Stimulated activated CD4-positive, alpha-beta T cell treated with anti-CD3 and anti-CD28 coated beads, TNF-alpha, amount 100 ng/mL, for 4 hours (primary cell): ENCODE data around the gene CNTNAP5.

Experiments used
- DNase-seq, 3 experiments: peaks; one replicate each; pipeline ENCODE4 v3.0.0-alpha.2; 2020; ENCODE audit warnings: low read depth in 3 of 3

CNTNAP5 gene

DNA sequence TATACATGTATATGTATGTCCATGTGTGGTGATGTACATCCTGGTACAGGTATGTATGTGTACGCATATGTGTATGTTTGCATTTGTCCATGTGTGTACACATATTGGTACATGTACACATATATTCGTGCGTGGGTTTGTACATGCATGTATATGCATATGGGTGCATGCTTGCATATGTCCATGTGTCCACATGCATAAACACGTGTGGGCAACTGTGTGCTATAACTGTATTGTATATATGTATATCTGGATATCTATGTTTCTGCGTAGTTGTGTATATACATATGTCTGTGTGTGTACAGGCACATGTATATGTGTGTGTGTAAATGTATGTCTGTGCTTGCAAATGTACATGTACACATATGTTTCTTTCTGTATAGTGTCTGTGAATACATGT is 858.5 kb downstream of the CNTNAP5 start:
- no peak for DNase-seq

DNA sequence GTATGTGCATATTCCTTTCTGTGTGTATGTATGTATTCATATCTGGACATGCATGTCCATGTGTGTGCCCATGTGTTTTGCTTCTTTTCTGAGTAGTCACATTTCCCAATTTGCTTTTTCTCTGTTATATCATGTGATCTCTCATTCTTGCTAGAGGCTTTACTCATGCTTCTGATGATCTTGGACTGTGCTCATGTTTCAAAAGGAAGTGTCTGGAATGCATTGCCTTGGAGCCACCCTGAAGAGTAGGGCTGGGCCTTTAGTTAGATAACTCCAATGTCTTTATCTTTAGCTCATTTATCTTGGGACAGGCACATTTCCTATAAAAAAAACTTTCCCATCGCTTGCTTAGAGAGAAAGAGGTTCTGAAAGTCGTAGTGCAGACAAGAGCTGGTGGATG is 859.2 kb downstream of the CNTNAP5 start:
- no peak for DNase-seq

DNA sequence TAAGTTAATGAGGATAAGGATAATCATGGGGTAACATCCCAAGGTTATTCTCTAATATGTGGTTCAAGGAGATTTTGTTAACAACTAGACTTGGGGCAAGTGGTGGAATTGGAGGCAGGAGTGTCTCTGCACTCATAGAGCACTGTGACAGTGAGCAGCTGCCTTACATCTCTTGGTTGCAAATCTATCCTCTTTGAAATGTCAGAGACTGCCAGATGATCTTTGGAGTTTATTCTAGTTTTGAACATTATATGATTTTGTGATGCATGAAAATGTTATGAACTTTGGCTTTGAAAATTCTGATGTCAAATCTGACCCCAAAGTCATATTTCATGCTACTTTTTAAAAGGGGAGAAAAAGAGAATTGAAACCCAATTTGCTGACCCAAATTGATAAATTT is 861.1 kb downstream of the CNTNAP5 start:
- no peak for DNase-seq

DNA sequence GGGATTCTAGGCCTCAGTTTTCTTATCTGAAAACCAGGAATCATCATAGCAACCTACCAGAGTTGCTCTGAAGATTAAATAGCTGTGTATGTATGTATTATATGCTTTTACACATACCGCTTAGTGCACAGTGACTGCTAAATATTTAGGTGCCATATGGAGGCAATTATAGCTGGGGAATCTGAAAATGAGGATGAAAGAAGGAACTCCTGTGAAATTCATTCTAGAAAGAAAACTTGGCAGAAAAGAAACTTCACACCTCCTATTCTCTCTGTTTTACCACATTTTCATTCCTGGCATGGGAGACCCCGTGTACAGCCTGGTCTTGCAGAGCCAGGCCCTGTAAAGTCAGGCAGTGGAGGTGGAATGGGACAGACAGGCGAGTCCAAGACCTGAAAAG is 862.4 kb downstream of the CNTNAP5 start:
- DNase-seq: no peak

DNA sequence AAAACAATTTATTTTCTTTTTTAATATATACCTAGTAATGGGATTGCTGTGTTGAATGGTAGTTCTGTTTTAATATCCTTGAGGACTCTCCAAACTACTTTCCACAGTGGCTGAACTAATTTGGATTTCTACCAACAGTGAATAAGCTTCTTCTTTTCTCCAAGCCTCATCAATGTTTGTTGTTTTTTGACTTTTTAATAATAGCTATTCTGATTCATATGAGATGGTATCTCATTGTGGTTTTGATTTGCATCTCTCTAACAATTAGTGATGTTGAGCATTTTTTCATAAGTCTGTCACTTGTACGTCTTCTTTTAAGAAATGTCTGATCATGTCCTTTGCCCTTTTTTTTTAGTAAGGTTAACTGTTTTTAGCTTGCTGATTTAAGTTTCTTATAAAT is 863.3 kb downstream of the CNTNAP5 start:
- no peak for DNase-seq

DNA sequence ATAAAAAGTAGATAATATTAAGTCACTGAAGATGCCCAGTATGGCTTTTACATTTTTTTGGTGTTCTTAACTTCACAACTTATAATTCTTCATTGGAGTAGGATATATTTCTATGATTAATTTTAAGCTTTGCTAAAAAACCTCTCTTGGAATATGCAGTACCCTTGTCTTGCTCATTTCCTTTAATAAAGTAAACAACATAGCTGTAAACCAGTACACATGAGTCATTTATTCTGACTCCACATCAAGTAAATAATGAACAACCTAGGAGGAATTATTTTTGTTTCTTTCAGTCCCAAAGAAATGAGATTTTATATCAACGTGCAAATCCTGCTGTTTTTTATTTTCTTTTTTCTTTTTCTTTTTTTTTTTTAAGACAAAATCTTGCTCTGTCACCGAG is 869.1 kb downstream of the CNTNAP5 start:
- no peak for DNase-seq

DNA sequence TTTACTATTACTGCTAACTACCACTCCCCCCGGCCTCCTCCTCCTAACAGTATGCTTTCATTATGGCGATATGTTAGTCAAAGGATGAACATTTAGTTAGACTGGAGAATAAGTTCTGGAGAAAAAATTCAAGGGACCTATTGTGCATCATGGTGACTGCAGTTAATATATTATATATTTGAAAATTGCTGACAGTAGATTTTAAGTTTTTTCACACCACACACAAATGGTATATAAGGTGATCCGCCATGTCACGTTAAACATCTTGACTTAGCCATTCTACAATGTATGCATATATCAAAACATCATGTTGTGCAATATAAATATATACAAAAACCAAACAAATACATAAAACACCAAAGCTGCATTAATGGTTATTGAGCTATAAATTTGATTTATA is 873.7 kb downstream of the CNTNAP5 start:
- no peak for DNase-seq

DNA sequence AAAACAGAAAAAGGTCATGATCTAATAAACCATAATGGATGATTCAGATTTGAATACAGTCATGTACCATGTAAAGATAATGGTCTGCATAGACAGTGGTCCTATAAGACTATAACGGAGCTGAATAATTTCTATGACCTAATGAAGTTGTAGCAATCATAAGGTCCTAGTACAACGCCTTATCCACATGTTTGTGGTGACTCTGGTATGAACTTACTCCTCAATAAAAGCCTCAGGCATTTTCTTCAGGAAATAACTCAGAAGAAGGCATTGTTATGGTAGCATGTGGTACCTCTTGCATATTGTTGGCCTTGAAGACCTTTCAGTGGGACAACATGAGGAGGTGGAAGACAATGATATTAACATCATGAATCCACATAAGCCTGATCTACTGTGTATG is 883.3 kb downstream of the CNTNAP5 start:
- no peak for DNase-seq

DNA sequence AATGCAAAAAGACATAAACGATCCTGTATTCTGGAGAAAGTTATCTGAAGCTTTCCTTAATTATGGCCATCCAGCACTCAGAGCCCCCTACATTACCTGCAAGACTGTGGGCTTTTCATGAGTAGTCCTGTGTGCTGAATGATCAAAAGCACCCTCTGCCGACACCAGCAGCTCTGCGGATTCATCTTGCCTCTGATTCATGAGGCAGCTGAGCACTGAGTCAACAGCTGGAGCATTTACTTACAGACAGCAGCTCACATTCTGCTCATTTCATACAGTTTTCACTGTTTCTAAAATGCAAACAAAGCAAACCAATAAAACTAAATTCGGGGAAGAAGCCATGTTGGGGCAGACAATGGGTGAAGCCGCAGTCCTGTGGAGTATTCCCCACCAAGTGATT is 886.5 kb downstream of the CNTNAP5 start:
- no peak for DNase-seq

DNA sequence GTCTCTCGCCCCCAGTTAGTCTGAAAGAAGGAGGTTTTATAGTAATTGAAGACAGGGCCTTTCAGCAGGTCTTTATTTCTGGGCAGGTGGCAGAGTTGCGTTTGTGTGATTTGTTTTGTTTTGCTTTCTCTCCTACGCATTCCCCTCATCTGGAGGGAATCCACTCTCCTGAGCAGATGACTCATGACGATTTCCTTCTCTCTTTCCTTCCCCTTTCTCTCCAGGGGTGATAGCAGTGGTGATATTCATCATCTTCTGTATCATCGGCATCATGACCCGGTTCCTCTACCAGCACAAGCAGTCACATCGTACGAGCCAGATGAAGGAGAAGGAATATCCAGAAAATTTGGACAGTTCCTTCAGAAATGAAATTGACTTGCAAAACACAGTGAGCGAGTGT is 888.8 kb downstream of the CNTNAP5 start:
- DNase-seq: no peak

DNA sequence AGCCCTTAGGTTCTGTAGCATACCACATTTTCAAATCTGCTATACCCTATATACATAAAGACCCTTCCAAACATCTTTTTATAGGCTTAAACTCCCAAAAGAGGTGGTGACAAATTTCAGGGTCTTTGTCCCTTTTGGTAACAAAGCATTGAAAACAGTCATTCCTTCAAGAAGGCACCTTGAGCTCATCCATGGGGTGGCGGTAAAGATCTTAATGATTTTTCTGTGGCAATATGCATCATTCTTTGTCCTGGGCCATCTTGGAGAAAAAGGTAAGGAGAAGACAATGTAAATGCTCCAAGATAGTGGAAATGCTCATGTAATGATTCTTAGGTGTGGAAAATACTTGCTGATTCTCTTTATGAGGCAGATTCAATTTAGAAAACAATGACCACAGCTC is 890.5 kb downstream of the CNTNAP5 start:
- DNase-seq: no peak

DNA sequence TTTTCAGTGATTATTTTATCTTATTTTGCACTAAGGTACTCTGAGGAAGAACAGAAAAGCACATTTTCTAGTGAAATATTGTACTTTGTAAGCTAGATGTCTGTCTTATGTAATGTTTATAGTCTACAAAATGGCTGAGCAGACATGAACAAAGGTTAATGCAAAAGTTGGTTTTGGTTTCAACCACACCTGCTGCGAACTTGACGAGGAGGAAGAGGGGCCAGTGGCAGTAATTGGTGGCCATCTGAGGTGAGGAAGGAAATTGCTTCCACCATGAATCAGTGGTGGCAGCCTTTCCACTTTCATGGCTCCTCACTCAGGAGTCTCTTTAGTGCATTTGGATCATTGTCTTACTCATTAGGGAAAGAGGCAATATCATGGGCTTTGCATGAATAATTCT is 894.2 kb downstream of the CNTNAP5 start:
- DNase-seq: no peak

DNA sequence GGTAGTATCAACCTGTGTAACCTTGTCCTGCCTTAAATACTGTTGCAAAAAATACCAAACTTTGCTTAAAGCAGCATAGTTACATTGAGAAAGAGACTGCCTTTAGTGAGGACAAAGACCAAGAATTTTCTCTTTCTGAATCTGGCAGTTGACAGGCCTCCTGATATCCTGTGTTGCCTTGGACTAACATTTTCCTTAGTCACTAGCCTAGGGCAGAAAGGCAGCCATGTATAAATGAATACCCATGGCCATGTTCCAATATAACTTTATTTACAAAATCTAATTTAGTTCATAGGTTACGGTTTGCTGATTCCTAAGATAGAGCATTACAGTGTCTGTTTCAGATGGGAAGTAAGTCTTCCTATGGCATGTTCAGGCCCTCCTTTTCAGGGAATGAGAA is 895.4 kb downstream of the CNTNAP5 start:
- no peak for DNase-seq

DNA sequence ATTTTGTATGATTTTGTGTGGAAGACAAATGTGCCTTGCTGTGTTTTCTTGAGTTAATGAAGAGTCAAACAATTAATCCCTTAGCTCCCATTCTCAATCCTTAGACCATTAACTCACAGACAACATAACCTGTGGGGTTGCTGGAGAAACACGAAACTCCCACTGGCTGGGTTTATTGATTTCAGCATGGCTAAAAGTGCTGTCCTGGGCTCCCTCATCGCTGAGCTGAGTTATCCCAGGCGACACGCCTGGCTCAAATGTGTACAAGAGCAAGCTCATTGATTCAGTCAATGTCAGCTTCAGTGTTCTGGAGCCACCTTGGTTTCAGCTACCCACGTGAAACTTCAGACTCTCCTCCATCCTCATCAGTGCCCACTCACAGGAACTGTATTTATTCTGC is 896.1 kb downstream of the CNTNAP5 start:
- no peak for DNase-seq

DNA sequence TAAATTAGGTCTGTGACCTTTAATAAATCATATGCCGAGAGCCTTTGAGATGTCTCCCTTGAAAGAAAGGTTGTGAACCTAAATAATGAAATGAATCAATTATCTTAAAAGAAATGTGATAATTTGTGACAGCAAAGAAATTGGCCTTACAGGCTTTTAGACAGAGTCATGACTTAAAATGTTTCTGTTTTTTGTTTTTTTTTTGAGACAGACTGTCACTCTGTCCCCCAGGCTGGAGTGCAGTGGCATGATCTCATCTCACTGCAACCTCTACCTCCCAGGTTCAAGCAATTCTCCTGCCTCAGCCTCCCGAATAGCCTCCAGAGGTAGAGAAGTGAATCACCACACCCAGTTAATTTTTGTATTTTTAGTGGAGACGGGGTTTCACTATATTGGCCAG is 898.0 kb downstream of the CNTNAP5 start:
- no peak for DNase-seq

DNA sequence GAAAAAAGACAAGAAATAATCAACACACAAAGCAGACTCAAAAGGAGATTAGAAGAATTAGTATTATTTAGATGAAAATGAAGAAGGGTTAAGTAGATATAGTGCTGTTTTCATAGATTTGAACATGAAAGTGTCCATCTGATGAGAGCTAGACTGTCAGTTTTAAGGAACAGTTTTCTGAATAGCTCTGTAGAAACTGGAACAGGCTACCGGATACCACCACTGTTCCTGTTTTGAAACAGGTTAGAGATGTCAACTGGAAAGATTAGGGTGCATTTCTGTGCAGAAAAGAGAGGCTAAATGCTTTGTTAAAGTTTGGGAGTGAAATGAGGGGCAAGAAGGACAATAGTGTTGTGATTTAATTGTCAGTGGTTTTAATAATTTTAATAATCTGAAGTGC is 908.8 kb downstream of the CNTNAP5 start:
- no peak for DNase-seq

DNA sequence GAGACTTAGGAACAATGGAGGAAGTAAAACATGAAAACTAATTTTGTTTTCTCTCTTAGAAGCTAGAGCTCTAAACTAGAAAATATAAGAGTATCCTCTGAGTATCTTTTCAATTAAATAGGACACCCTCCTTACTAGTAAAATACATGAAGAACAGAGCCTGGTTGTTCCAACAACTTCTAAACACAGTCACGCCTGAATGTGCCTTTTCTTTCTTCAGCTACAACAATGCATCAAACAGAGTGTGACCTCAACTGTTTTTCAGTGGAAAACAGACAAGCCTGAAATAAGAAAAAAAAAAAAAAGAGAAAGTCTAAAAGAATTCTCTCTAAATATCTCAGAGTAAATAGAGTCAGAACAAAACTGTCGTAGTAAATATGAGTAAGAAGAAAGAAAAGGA is 928.8 kb downstream of the CNTNAP5 start:
- no peak for DNase-seq

DNA sequence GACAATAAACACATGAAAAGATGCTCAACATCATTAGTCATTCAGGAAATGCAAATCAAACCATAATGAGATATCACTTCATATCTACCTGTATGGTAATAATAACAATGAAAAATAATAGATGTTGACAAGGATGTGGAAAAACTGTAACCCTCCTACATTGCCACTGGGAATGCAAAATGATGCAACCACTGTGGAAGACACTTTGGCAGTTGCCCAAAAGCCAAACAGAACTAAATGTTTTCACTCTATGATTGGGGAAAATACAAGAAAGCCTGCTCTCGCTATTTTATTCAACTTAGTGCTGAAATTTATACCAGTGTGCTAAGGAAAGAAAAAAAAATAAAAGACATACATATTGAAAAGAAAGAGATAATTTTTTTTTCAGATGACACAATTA is 934.5 kb downstream of the CNTNAP5 start:
- DNase-seq: no peak

DNA sequence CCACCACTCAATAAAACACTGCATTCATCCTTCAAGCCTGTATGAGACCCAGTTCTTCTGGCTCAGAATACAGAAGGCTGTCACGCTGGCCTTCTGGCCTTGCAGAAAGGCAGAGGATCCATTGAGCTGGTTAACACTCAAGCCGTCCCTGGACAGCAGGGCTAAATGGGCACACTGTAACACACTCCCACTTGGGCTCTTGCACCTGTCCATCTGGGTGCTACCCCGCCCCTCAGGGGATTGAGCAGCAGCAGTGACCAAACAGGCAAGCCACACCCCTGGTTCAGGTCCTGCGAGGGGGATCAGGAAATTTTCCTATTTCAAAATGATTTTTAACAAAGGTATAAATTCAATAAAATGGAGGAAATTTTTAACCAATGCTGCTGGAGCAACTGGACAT is 936.0 kb downstream of the CNTNAP5 start:
- DNase-seq: no peak
